ENCODE data around the gene CENPO. TPM values are rescaled to one million over a fixed set of nuclear protein-coding genes. Genes with fewer than 3 reads are reported as not detected.
"Not testable (repeated sequence)": the region's sequence is repeated elsewhere in the genome, so short reads cannot be mapped to it uniquely, and the experiment has no call there.

CENPO gene
- total RNA-seq, 6 experiments from 2014 or later = 1.6 to 6.0 (median 3.1) TPM

GRCh38 chr2:24797644-24798043 is 4.4 kb downstream of the CENPO start:
- intact Hi-C loops (cut with DNase I) = no loop called here
- H3K27ac ChIP-seq = no peak overlapping the region
- H3K4me1 ChIP-seq = peaks cover 0 to 7% (median 0%) of the 10 kb centered on the region in 4 donors
- no peak for ATAC-seq
- TF ChIP-seq POLR2A (IDR thresholded peaks at IDR 0.05) (no peak), CTCF (IDR thresholded peaks at IDR 0.05) (no peak)
- H3K9me3 ChIP-seq = no peaks in the 10 kb centered on the region
- WGBS (ENCODE audit: insufficient coverage, low coverage, low lambda C conversion rate, missing lambda C conversion rate) = 100% methylated on average over 2 of the region's 2 CpGs
- DNase-seq = no peak
- no peak overlapping the region for H3K4me3 ChIP-seq
- H3K27me3 ChIP-seq = no peaks in the 10 kb centered on the region
- H3K36me3 ChIP-seq = no peaks in the 10 kb centered on the region

- H3K9me3 ChIP-seq; H3K4me3 ChIP-seq; ATAC-seq; H3K36me3 ChIP-seq; DNase-seq; H3K4me1 ChIP-seq; H3K27me3 ChIP-seq; intact Hi-C loops (cut with DNase I); H3K27ac ChIP-seq: not testable (repeated sequence)
- 93% methylated on average over 5 of the region's 5 CpGs for WGBS (ENCODE audit: insufficient coverage, low coverage, low lambda C conversion rate, missing lambda C conversion rate)
Observed at GRCh38 chr2:24800487-24800886, 7.3 kb downstream of the CENPO start.

DNA sequence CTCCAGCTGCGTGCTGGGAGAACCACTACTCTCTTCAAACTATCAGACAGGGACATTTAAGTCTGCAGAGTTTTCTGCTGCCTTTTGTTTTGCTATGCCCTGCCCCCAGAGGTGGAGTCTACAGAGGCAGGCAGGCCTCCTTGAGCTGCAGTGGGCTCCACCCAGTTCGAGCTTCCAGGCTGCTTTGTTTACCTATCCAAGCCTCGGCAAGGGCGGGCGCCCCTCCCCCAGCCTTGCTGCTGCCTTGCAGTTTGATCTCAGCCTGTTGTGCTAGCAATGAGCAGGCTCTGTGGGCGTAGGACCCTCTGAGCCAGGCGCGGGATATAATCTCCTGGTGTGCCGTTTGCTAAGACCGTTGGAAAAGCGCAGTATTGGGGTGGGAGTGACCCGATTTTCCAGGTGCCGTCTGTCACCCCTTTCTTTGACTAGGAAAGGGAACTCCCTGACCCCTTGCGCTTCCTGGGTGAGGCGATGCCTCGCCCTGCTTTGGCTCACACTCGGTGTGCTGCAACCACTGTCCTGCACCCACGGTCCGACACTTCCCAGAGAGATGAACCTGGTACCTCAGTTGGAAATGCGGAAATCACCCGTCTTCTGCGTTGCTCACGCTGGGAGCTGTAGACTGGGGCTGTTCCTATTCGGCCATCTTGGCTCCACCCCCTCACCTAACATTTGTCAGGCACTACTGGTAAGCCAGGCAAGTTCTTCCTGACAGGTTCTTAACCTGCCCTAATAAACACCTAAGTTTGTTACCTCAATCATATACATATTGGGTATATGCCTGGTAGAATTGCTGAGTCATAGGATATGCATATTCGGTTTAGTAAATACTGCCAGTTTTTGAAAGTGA is 12.8 kb downstream of the CENPO start:
- H3K36me3 ChIP-seq; H3K4me1 ChIP-seq; ATAC-seq; intact Hi-C loops (cut with DNase I); H3K27ac ChIP-seq; H3K9me3 ChIP-seq; H3K4me3 ChIP-seq; H3K27me3 ChIP-seq; DNase-seq: not testable (repeated sequence)
- 92% methylated on average over 5 of the region's 25 CpGs for WGBS (ENCODE audit: insufficient coverage, low coverage, low lambda C conversion rate, missing lambda C conversion rate)

DNA sequence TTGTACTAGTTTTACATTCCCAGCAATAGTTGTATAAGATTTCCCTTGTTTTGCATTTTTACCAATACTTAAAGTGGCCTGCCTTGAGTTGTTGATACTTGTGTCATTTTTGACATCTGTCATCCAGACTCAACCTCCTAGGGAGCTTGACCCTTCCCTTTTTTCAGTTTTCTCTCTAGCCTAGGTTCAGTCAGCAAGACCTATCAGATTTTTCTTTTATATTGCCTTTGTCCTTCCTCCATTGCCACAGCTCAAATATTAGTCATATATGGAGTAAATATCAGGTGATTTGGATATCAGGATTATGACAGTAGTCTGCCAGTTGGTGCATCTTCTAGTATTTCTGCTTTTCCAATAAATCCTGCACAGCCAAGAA is 13.4 kb downstream of the CENPO start:
- ATAC-seq = no peak

GRCh38 chr2:24809316-24810007 is 16.2 kb downstream of the CENPO start:
- ATAC-seq (no peak), DNase-seq (no peak)
- Histone ChIP-seq H3K27me3 (no peaks in the 10 kb centered on the region), H3K27ac (no peak overlapping the region), H3K4me3 (no peak overlapping the region), H3K9me3 (no peaks in the 10 kb centered on the region), H3K36me3 (peaks cover 0 to 2% (median 0%) of the 10 kb centered on the region in 4 donors), H3K4me1 (no peaks in the 10 kb centered on the region)
- no peak for TF ChIP-seq POLR2A (IDR thresholded peaks at IDR 0.05)
- no peak for TF ChIP-seq CTCF (IDR thresholded peaks at IDR 0.05)
- 83% methylated on average over 4 of the region's 4 CpGs for WGBS (ENCODE audit: insufficient coverage, low coverage, low lambda C conversion rate, missing lambda C conversion rate)
- intact Hi-C loops (cut with DNase I) = no loop called here

More for the DNA sequence above, 13.4 kb downstream of the CENPO start:
- Histone ChIP-seq H3K36me3 (peaks cover 0 to 2% (median 0%) of the 10 kb centered on the region in 4 donors), H3K27me3 (no peaks in the 10 kb centered on the region), H3K27ac (no peak overlapping the region), H3K4me3 (no peak overlapping the region), H3K9me3 (no peaks in the 10 kb centered on the region), H3K4me1 (no peaks in the 10 kb centered on the region)
- DNase-seq = no peak
- TF ChIP-seq POLR2A (IDR thresholded peaks at IDR 0.05) (no peak), CTCF (IDR thresholded peaks at IDR 0.05) (no peak)
- intact Hi-C loops (cut with DNase I) = no loop called here
